GM12864 (cell line): ENCODE results near the gene IDH1.
"Not testable (repeated sequence)": the region's sequence is repeated elsewhere in the genome, so short reads cannot be mapped to it uniquely, and the experiment has no call there.

Experiments
- DNase-seq: peaks from one replicate; pipeline ENCODE4 v3.0.0-alpha.2; 2011; ENCODE audit warnings: low read depth
- H3K4me3 ChIP-seq: 2 replicates; pipeline ENCODE4 v1.5.1; 2011; ENCODE audit warnings: mild to moderate bottlenecking, low read depth, low read length, control low read depth
- CTCF ChIP-seq: IDR thresholded peaks from 2 replicates; pipeline ENCODE4 v1.5.1; 2011; ENCODE audit warnings: low read depth, mild to moderate bottlenecking, moderate library complexity, low read length, control low read depth, inconsistent platforms; ENCODE audit errors: missing control alignments

Gene IDH1

GRCh38 chr2:208235860-208236259 is 19.0 kb downstream of the IDH1 start:
- H3K4me3 ChIP-seq = no peak overlapping the region
- no peak for DNase-seq
- no peak for TF ChIP-seq CTCF

- no peak overlapping the region for H3K4me3 ChIP-seq
- no peak for DNase-seq
- no peak for TF ChIP-seq CTCF
Observed at GRCh38 chr2:208234786-208235185, 20.1 kb downstream of the IDH1 start.

GRCh38 chr2:208228476-208228875 is 26.4 kb downstream of the IDH1 start:
- no peak overlapping the region for H3K4me3 ChIP-seq
- DNase-seq = no peak
- TF ChIP-seq CTCF = no peak

- TF ChIP-seq CTCF = no peak
- H3K4me3 ChIP-seq = no peak overlapping the region
- DNase-seq = no peak
Observed at GRCh38 chr2:208227581-208228232, 27.2 kb downstream of the IDH1 start.

GRCh38 chr2:208224802-208225201 is 30.1 kb downstream of the IDH1 start:
- no peak overlapping the region for H3K4me3 ChIP-seq
- no peak for TF ChIP-seq CTCF
- DNase-seq = no peak

GRCh38 chr2:208222351-208222750 is 32.5 kb downstream of the IDH1 start:
- no peak for DNase-seq
- H3K4me3 ChIP-seq = no peak overlapping the region
- TF ChIP-seq CTCF = no peak

GRCh38 chr2:208221873-208222272 is 33.0 kb downstream of the IDH1 start:
- not testable (repeated sequence) for DNase-seq, H3K4me3 ChIP-seq
